Dendritic cell treated with granulocyte-macrophage colony-stimulating factor and Interleukin-4, amounts not matched to agents 40 ng/mL and 50 ng/mL, for 4 days (primary cell): Measurements from ENCODE around the gene SMARCC1.
A peak's percentile ranks its signal among the peaks of the same experiment; 100 is the strongest.
"Not testable (repeated sequence)": the region's sequence is repeated elsewhere in the genome, so short reads cannot be mapped to it uniquely, and the experiment has no call there.

Experiments
- H3K27ac Mint-ChIP-seq: one replicate; pipeline ENCODE4 v1.8.0; 2022; ENCODE audit warnings: mild to moderate bottlenecking, mixed read lengths
- H3K27me3 Mint-ChIP-seq: one replicate; pipeline ENCODE4 v1.8.0; 2022; ENCODE audit warnings: mild to moderate bottlenecking, mixed read lengths
- H3K36me3 Mint-ChIP-seq: one replicate; pipeline ENCODE4 v1.8.0; 2022; ENCODE audit warnings: low read depth, mixed read lengths
- H3K4me1 Mint-ChIP-seq: one replicate; pipeline ENCODE4 v1.8.0; 2022; ENCODE audit warnings: low read depth, mixed read lengths
- H3K4me3 Mint-ChIP-seq: one replicate; pipeline ENCODE4 v1.8.0; 2022; ENCODE audit warnings: mild to moderate bottlenecking, moderate library complexity, mixed read lengths
- H3K9me3 Mint-ChIP-seq: one replicate; pipeline ENCODE4 v1.8.0; 2022; ENCODE audit warnings: mixed read lengths
- intact Hi-C: fragments of 100-400 bp; cut with micrococcal nuclease; formaldehyde crosslinking; loops from one replicate; pipeline ENCODE4 v1.15.0; 2022

Gene SMARCC1

GRCh38 chr3:47750811-47751354, 30.8 kb downstream of the SMARCC1 start:
- H3K4me1 Mint-ChIP-seq, H3K27me3 Mint-ChIP-seq, H3K27ac Mint-ChIP-seq, H3K4me3 Mint-ChIP-seq, intact Hi-C loops, H3K9me3 Mint-ChIP-seq: not testable (repeated sequence)
- H3K36me3 Mint-ChIP-seq, result peaks cover 33% of the 10 kb centered on the region

GRCh38 chr3:47747558-47747957, 34.1 kb downstream of the SMARCC1 start:
- H3K4me3 Mint-ChIP-seq, result no peak overlapping the region
- H3K36me3 Mint-ChIP-seq, result peaks cover 49% of the 10 kb centered on the region
- peaks cover 18% of the 10 kb centered on the region for H3K4me1 Mint-ChIP-seq
- H3K9me3 Mint-ChIP-seq, result no peaks in the 10 kb centered on the region
- intact Hi-C loops, result no loop called here
- H3K27me3 Mint-ChIP-seq, result no peaks in the 10 kb centered on the region
- H3K27ac Mint-ChIP-seq, result peak overlapping the region; percentile 34

- intact Hi-C loops, result no loop called here
- peaks cover 47% of the 10 kb centered on the region for H3K36me3 Mint-ChIP-seq
- no peaks in the 10 kb centered on the region for H3K27me3 Mint-ChIP-seq
- H3K27ac Mint-ChIP-seq, result no peak overlapping the region
- no peaks in the 10 kb centered on the region for H3K9me3 Mint-ChIP-seq
- no peak overlapping the region for H3K4me3 Mint-ChIP-seq
- H3K4me1 Mint-ChIP-seq, result peaks cover 22% of the 10 kb centered on the region
These were observed 35.4 kb downstream of the SMARCC1 start for GRCh38 chr3:47746264-47746663.

GRCh38 chr3:47743855-47744254, 37.8 kb downstream of the SMARCC1 start:
- Mint-ChIP-seq H3K27ac (peak overlapping the region; percentile 70), H3K36me3 (peaks cover 50% of the 10 kb centered on the region), H3K4me1 (peaks cover 22% of the 10 kb centered on the region), H3K4me3 (no peak overlapping the region), H3K27me3 (no peaks in the 10 kb centered on the region), H3K9me3 (no peaks in the 10 kb centered on the region)
- intact Hi-C loops, result no loop called here

- H3K4me3 Mint-ChIP-seq, H3K27me3 Mint-ChIP-seq, intact Hi-C loops, H3K9me3 Mint-ChIP-seq: not testable (repeated sequence)
- H3K27ac Mint-ChIP-seq, result peak overlapping the region; percentile 70
- peaks cover 22% of the 10 kb centered on the region for H3K4me1 Mint-ChIP-seq
- H3K36me3 Mint-ChIP-seq, result peaks cover 52% of the 10 kb centered on the region
These were observed 38.3 kb downstream of the SMARCC1 start for GRCh38 chr3:47743352-47743751.

- Mint-ChIP-seq H3K4me3 (no peak overlapping the region), H3K4me1 (peaks cover 17% of the 10 kb centered on the region), H3K36me3 (peaks cover 66% of the 10 kb centered on the region), H3K9me3 (no peaks in the 10 kb centered on the region), H3K27me3 (no peaks in the 10 kb centered on the region), H3K27ac (no peak overlapping the region)
- intact Hi-C loops, result no loop called here
These were observed 39.8 kb downstream of the SMARCC1 start for GRCh38 chr3:47741925-47742324.

- Mint-ChIP-seq H3K9me3 (no peaks in the 10 kb centered on the region), H3K4me3 (no peak overlapping the region), H3K27me3 (no peaks in the 10 kb centered on the region), H3K27ac (no peak overlapping the region), H3K36me3 (peaks cover 89% of the 10 kb centered on the region), H3K4me1 (peaks cover 7% of the 10 kb centered on the region)
- intact Hi-C loops, result no loop called here
These were observed 49.5 kb downstream of the SMARCC1 start for GRCh38 chr3:47732143-47732542.

- intact Hi-C loops, result no loop called here
- peaks cover 85% of the 10 kb centered on the region for H3K36me3 Mint-ChIP-seq
- H3K9me3 Mint-ChIP-seq, result no peaks in the 10 kb centered on the region
- H3K27me3 Mint-ChIP-seq, result no peaks in the 10 kb centered on the region
- peaks cover 7% of the 10 kb centered on the region for H3K4me1 Mint-ChIP-seq
- H3K4me3 Mint-ChIP-seq, result no peak overlapping the region
- H3K27ac Mint-ChIP-seq, result no peak overlapping the region
These were observed 50.6 kb downstream of the SMARCC1 start for GRCh38 chr3:47731061-47731460.

GRCh38 chr3:47722859-47723258, 58.8 kb downstream of the SMARCC1 start:
- no peak overlapping the region for H3K4me3 Mint-ChIP-seq
- intact Hi-C loops, result no loop called here
- H3K27ac Mint-ChIP-seq, result no peak overlapping the region
- H3K9me3 Mint-ChIP-seq, result no peaks in the 10 kb centered on the region
- H3K36me3 Mint-ChIP-seq, result peaks cover 62% of the 10 kb centered on the region
- no peaks in the 10 kb centered on the region for H3K27me3 Mint-ChIP-seq
- no peaks in the 10 kb centered on the region for H3K4me1 Mint-ChIP-seq

- H3K27ac Mint-ChIP-seq, H3K27me3 Mint-ChIP-seq, H3K4me3 Mint-ChIP-seq, intact Hi-C loops, H3K9me3 Mint-ChIP-seq, H3K4me1 Mint-ChIP-seq: not testable (repeated sequence)
- peaks cover 86% of the 10 kb centered on the region for H3K36me3 Mint-ChIP-seq
These were observed 64.2 kb downstream of the SMARCC1 start for GRCh38 chr3:47717448-47717847.

- Mint-ChIP-seq H3K27me3 (no peaks in the 10 kb centered on the region), H3K4me3 (no peak overlapping the region), H3K36me3 (peaks cover 90% of the 10 kb centered on the region), H3K9me3 (no peaks in the 10 kb centered on the region), H3K4me1 (no peaks in the 10 kb centered on the region), H3K27ac (no peak overlapping the region)
- intact Hi-C loops, result no loop called here
These were observed 65.0 kb downstream of the SMARCC1 start for GRCh38 chr3:47716656-47717055.

GRCh38 chr3:47715928-47716327, 65.8 kb downstream of the SMARCC1 start:
- no peak overlapping the region for H3K4me3 Mint-ChIP-seq
- H3K36me3 Mint-ChIP-seq, result peaks cover 89% of the 10 kb centered on the region
- no peak overlapping the region for H3K27ac Mint-ChIP-seq
- H3K4me1 Mint-ChIP-seq, result no peaks in the 10 kb centered on the region
- intact Hi-C loops, result no loop called here
- no peaks in the 10 kb centered on the region for H3K9me3 Mint-ChIP-seq
- H3K27me3 Mint-ChIP-seq, result no peaks in the 10 kb centered on the region

- Mint-ChIP-seq H3K27ac (no peak overlapping the region), H3K4me1 (no peaks in the 10 kb centered on the region), H3K4me3 (no peak overlapping the region), H3K27me3 (no peaks in the 10 kb centered on the region), H3K36me3 (peaks cover 87% of the 10 kb centered on the region), H3K9me3 (no peaks in the 10 kb centered on the region)
- intact Hi-C loops, result no loop called here
These were observed 67.1 kb downstream of the SMARCC1 start for GRCh38 chr3:47714606-47715005.

GRCh38 chr3:47713655-47714054, 68.0 kb downstream of the SMARCC1 start:
- H3K36me3 Mint-ChIP-seq, result peaks cover 87% of the 10 kb centered on the region
- intact Hi-C loops, result no loop called here
- H3K4me1 Mint-ChIP-seq, result no peaks in the 10 kb centered on the region
- H3K27me3 Mint-ChIP-seq, result no peaks in the 10 kb centered on the region
- no peaks in the 10 kb centered on the region for H3K9me3 Mint-ChIP-seq
- no peak overlapping the region for H3K27ac Mint-ChIP-seq
- no peak overlapping the region for H3K4me3 Mint-ChIP-seq

GRCh38 chr3:47712398-47712797, 69.3 kb downstream of the SMARCC1 start:
- Mint-ChIP-seq H3K9me3 (no peaks in the 10 kb centered on the region), H3K27me3 (no peaks in the 10 kb centered on the region), H3K27ac (no peak overlapping the region), H3K4me1 (no peaks in the 10 kb centered on the region), H3K36me3 (peaks cover 86% of the 10 kb centered on the region), H3K4me3 (no peak overlapping the region)
- intact Hi-C loops, result no loop called here
